ENCODE data around the gene PSEN2.

DNA sequence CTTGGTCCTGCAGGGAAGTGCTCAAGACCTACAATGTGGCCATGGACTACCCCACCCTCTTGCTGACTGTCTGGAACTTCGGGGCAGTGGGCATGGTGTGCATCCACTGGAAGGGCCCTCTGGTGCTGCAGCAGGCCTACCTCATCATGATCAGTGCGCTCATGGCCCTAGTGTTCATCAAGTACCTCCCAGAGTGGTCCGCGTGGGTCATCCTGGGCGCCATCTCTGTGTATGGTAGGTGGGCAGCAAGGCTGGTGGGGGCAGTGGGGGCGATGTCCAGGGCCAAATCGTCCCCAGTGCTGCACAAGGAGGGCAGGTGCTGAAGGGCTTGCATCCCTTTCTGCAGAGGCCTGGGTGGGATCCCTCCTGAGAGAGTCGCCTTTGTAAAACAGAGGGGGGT is 18.4 kb downstream of the PSEN2 start:
- no peak for TF ChIP-seq CTCF (IDR thresholded peaks at IDR 0.05)
- TF ChIP-seq EZH2 (IDR thresholded peaks at IDR 0.05; ENCODE audit: borderline replicate concordance, insufficient read depth, low read depth, low read length, poor library complexity, severe bottlenecking), result no peak

Data from B cell (primary cell).